ENCODE measurements around the gene SDCCAG8.

The SDCCAG8 gene

DNA sequence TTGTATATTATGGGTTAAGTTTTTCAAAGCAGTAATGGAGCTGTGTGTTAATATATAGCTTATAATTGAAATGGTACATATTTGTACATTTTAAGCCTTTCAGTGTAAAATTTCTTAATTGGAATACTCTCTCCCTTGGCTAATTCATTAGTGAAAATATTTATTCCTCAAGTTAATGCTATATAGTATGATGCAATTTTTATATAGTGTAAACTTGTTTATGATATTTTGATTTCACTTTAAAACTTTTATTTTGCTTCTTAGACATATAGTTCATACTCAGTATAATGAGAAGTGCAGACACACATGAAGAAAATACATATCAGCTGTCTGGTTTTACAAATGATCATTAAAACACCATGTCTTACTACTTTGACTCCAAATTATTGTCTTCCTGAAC is 140.6 kb downstream of the SDCCAG8 start:
- no peak for DNase-seq

DNA sequence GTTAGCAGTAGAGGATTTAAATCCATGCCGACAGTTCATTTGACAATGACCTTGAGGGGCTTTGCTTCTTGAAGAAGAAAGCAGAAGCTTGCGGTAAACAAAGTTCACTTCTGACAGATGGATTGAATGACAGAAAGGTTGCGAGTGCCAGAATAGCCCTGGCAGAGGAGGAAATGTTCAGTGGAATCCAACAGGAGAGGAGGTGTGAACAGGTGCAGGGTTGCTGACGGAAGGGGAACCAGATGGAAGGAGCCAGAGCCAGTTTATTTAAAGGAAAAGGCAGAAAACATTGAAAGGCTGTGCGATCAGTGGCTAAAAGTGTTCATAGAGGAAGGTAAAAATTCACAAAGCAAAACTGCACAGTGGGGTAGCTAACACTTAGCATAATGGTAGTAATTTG is 141.0 kb downstream of the SDCCAG8 start:
- no peak for DNase-seq

DNA sequence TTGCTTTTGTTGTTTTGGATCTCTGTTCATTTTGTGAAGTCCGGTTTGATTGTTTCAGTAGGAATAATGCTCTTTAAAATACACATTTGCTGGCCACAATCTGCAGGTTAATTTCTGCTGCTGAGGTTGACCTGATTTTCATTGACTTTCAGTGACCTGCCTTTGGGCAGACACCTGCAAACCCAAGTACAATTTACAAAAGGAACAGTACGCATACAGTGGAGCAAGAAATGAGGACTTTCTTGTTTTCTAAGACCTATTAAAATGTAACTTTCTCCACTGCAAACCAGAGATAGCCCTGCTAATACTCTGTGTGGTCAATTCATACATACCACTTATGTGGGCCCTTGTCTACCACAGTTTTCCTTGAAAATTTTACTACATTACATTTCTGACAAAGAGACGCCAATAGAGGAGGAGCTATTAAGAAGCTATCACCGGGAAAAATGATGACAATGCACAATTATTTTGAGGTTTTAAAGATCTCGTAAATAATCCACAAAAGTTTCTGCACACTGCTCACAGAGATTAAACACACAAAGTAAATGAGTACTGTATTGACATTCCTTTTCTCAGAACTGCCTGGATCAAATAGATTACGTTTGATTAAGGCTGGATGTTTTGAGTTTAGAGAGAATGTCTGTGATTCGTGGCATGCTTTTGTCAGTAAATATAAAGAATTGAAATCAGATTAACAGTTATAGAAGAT is 141.9 kb downstream of the SDCCAG8 start:
- DNase-seq, result no peak

DNA sequence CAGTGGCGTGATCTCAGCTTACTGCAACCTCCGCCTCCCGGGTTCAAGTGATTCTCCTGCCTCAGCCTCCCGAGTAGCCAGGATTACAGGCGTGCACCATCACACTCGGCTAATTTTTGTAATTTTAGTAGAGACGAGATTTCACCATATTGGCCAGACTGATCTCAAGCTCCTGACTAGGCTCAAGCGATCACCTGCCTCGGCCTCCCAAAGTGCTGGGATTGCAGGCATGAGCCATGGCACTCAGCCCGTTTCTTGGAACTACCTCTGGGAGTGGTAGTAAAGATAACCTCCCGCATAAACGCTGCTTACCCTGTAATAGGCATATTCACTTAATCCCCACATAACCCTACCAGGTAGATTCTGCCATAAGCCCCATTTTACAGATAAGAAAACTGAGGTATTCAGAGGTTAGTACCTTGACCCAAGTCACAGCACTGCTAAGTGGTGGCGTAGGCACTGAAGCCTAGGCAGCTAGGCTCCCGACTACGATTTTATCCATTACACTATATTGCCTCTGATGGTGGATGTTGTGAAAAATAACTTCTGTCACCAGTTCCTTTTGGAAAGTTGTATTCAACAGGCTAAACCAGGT is 143.8 kb downstream of the SDCCAG8 start:
- no peak for DNase-seq

DNA sequence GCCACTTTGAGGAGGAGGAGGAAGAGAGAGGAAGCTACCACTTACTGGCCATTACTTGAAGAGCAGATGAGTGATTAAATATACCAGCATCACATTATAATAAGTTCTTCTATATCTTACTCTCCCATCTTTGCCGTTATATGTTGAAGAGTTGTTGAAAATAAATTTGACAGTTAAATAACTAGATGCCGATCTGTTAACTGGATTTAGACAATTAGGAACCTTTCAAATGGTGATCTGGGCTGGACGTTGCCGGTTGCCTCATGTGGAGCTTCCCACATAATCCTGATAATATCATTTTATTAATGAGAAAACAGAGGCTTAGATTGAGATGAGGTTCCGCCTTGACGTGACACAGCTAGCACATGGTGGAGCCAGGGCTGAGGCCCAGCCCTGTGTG is 147.0 kb downstream of the SDCCAG8 start:
- DNase-seq, result no peak

DNA sequence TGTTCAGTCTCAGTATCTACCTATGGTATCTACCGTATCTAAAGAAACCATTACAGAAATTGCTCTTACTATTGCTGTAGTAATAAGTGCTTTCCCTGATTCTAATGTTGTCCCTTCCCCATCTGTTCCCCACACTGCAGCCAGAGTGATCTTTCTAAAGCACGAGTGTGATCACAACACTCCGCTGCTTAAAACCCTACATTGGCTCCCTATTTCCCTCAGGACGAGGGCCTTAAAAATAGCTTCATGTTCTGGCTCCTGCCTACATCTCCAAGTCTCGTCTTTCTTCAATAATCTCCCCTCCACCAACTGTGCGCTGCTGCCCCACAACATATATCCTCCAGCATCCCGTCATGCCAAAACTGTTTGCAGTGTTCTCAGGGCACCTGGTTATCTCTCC is 150.6 kb downstream of the SDCCAG8 start:
- no peak for DNase-seq

DNA sequence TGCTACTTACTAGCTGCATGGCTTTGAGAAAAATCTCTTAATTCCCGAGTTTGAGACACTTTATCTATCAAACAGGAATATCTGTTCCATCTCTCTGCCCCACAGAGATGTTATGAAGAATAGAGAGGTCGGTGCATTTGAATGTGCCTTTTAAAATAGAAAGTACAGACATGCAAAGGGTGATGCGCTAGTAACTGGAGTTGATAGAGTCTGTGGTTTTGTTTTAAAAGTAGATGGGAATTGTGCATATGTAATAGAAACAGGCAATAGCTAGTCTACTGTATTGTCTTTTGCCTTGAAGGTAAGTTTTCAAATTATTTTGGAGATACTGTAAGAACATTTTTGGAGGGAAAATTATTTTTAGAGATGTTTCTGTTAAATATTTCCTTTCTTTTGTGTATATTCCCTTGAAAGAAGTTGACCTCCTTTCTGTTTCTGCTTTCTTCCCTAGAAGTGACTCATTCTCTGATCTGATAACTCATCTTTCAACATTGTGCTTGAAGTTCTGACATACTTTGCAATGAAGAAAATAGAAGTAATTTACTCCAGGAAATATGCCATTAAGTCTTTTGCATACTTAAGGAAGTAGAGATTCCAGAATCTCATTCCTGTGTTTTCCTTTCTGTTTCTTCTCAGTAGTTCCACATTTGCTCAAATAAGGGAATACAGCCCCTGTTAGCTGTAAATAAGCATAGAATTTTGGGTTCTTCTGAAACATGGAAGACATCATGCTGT is 151.6 kb downstream of the SDCCAG8 start:
- DNase-seq, result no peak

DNA sequence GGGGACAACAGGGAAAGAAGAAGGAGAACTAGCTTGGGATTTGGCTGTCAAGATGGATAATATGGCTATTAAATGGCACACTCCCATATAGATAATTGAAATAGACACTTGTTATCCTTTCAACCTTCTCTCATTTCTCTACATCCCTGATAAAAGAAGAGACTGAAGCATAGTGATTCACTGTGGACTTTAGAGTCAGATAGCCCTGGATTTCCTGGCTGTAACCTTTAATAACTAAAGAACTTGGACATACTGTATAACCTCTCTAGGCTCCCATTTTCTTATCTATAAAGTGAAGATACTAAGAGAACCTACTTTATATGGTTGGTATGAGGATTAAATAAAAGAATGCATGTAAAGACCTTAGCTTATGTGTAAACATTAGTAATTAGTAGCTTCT is 152.6 kb downstream of the SDCCAG8 start:
- no peak for DNase-seq

DNA sequence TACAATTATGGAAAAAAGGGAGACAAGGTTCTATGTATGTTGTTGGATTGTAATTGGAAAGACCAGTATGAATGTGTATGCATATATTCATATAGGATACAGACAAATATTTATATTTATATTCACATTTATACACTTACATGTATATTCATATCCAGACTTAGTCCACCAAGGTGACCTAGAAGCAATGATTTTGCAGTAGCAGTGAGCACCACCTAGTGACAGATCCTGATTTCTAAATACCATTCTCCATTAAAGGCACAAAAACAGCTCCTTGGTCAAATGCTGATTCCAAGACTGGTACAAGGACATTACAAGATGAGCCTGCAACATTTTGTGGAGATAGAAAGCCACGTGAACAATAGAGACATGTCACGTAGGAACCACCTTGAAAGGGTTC is 153.4 kb downstream of the SDCCAG8 start:
- DNase-seq, result no peak

DNA sequence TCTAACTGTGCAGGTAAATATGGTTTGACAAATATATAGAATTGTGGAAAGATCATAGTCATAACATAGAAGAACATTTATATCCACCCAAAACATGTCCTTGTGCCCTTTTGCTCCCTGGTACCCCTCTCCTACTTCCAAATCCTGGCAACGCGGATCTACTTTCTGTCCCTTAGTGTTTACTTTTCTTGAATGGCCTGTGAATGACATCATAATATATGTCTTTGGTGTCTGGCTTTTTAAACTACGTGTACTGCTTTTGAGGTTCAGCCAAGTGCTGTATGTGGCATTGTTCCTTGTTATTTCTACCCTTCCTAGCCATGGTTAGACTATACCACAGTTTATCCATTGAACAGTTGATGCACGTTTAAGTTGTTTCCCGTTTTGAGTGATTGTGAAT is 155.6 kb downstream of the SDCCAG8 start:
- peak; percentile 5 for DNase-seq

DNA sequence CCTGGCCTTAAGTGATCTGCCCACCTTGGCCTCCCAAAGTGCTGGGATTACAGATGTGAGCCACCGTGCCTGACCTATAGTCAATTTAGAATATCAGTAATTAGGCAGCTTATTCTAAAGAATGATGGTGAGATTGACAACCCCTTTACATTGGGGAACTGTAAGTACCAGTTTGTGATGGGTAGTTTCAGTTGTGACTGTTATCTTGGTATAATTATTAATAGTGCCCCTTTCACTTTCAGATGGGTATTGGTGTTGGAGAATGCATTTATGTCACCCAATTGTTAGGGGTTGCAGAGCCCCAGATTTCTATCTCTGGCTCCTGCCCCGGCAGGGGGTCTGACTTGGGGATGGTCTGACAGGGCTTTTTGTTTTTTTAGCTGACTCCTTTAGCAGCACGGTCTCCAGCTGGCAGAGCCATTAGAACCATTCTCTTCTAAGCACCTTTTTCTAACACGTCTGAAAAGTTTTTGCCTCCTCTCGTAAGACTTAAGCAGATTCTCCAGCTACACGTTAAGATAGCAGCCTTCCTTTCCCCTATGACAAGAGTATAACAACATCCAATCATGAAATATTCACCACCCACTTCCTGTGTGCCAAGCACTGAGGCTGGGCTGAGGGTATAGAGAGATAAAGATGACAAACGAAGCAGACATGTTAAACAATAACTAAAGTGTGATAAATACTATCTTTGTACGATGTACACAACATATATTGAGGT is 157.8 kb downstream of the SDCCAG8 start:
- no peak for DNase-seq

DNA sequence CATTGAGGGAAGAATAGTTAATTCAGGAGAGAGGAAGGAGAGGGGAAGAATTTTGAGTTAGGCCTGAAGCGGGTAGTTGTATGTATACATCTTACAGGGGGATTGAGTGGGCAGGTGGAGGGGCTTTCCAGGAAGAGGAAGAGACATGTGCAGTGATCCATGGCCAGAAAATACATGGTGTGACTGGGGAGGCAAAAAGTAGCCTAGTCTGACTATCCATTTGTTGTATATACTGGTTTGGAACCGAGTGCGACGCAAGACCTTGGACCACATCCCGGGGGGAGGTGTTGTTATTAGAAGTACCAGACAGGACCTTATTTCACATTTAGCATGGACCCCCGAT is 158.3 kb downstream of the SDCCAG8 start:
- no peak for DNase-seq

DNA sequence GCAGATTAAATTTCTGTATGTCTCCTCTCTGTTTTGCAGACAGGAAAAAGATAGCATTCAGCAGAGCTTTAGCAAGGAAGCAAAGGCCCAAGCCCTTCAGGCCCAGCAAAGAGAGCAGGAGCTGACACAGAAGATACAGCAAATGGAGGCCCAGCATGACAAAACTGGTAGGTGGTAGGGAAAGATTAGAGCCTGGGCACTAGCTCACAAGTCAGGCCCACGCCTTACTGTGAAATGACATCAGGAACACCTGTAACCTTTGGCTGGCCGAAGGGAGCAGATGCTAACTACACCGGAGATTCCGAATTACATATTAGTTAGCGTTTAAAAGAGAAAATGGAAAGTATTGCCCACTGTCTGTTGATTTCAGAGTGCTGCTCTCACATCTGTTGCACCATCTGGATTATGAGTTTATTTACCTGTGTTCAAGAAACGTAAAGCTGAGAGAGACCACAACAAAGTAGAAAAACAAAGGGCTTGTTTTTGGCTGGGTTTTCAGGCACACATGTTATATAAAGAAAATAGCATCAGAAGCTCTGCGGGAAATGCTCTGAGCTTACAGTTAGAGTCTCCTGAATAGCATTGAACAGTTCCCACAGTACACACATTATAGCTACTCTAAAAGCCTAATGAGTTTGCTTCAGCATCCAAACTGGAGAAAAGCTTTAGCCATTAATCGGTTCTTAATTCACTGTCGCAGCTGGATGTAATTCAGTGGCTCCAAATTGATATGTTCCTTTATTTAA is 160.0 kb downstream of the SDCCAG8 start:
- no peak for DNase-seq

DNA sequence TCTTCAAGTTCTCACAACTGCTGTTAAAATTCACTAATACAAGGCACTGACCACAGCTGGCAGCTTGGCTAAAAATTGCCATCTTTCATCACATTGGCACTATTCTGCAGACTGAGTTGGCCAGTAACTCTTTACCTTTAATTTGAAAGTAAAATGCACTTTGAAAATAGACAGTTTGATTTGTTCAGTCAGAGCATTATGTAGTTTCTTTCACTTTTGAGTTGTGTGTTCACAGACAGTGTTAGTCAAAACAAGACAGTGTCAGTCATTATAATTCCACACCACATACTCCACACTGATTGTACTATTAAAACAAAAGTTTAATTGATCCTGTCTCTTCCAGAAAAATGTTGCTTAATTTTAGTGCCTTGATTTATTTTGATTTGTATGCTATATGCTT is 160.7 kb downstream of the SDCCAG8 start:
- no peak for DNase-seq

DNA sequence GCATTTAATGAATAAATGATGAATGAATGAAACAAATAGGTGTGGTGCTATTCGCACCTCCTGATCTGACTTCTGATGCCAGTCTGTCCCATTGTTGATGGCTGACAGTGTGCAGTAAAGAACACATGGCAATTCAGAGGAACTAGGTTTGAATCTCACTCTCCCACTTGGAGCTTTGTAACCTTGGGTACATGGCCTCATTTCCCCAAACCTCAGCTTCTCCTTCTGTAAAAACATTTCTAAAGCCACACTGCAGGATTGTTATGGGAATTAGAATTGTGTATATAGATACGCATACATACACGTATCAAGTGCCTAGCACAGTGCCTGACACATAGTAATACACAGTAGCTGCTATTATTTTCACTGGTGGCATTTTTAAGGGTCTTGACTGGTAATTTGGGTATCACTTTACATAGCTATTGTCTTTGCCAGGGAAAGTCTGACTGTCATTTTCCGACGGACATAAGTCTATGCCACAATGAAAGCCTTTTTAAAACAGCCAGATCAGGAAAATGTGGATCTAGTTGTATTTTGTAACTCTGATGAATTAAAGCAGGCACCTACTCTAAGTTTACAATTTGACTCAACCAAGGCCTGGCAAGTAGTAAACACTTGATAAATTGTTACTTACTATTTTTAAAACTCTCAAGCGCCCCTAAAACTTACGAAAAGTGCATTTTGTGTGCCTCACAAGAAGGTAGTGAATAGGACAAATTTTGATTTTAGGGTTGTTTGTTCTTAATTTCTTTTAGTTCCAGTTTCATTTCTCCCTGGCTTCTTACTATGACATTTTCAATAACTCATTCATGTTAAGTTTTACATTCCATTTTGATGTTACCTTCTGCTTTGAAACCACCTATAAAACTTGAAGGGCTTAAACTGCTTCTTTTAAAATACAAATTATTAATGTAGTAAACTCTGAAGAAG is 164.4 kb downstream of the SDCCAG8 start:
- DNase-seq, result no peak

DNA sequence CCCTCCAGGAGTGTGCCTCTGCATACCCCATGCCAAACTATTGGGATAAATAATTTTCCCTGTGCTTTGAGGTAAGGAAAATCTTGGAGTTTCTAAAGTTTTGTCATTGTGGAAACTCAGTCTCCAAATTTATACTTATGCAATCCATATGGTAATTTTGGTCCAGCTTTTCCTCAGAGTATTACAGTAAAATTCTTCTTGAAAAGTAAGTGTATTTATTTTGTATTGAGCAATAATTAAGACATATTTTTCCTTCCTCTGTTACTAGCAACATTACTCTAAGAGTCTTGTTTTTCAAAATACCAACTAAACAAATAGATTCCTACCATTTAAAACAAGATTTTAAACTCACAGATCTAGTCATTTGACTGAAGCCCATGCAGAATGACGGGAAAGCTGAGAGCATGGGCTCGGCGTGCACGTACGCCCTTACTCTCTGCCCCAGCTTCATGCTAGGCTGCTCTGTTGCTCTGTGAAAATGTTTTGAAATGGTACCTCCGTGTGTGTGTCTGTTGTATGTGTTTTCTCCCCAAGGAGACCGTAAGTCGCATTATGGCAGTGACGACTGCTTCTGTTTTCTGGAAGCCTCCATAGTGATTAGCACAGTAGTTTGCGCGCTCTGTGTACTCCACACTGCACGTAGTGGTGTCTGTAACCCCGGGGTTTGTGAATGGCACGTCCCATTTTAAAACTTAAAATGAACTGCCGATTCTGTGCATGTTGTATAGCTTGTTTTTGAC is 165.3 kb downstream of the SDCCAG8 start:
- no peak for DNase-seq

DNA sequence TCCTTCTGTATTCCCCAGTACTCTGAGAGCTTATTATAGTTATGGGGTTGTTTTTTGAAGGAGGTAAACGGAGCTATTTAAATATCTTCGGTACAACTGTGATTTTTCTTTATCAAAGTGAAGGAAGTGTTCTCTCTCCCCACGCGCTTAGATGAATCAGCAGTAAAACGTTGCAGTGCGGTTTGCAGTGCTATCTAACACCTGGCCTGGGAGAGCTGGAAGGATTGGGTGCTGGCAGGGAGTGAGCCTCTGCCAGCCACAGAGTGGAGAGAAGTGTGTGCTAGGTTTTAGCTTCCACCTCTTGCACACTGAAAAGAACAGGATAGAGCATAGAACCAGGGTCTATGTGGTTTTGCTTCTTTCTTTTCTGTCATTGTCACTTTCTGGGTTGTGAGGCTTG is 165.9 kb downstream of the SDCCAG8 start:
- peak; percentile 22 for DNase-seq

DNA sequence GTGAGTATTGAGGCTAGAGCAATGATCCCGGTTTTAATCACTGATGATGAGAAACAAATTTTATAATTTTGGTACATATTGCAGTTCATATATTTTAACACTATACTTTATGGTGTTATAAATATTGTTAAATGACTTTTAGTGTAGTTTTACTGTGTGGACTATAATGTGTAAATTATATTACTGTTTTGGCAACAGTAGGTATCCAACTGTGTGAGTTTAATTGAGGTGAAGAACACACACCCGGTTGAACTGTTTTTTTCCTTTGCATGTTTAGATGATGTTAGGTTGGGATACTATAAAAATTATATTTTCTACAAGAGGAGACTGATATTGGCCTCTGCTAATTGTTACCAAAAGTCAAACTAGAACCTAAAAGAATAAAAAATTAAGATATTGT is 166.5 kb downstream of the SDCCAG8 start:
- DNase-seq, result no peak

DNA sequence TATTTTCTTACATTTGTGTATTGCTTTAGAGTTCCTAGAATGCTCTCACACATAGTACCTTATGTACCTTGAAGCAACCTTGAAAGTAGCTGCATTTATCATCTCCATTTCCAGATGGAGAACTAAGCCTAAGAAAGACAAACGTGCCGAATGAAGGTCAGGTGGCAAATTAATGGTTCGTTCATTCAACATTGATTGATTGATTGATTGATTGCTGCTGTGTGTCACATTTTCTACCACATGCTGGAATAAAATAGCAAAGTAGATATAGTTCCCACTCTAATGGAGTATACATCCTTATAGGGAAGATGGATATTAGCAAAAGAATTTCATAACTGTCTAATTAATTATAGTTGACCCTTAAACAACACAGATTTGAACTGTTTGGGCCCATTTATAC is 172.2 kb downstream of the SDCCAG8 start:
- no peak for DNase-seq

DNA sequence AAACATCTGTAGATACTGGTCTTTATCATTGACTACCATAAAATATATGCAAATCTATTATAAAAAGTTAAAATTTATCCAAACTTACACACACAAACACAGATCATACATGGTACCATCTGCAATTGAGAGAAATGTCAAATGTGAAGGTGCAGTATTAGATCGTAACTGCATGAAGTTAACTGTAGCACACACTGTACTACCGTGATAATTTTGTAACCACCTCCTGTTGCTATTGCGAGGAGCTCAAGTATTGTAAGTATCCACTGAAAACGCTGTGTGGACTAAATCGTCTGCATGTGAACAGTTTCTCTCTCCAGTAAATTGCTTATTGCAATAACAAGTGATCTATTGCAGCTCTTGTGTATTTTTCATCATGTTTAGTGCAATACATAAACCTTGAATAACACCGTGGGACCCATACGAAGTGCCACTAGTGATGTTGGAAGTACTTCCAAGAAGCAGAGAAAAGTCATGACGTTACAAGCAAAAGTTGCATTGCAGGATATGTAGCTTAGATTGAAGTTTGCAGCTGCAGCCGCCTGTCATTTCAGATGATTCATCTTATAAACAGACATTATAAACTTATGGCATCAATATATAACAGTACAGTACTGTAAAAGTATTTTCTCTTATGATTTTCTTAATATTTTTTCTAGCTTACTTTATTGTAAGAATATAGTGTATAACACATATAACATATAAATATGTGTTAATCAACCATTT is 172.9 kb downstream of the SDCCAG8 start:
- no peak for DNase-seq

DNA sequence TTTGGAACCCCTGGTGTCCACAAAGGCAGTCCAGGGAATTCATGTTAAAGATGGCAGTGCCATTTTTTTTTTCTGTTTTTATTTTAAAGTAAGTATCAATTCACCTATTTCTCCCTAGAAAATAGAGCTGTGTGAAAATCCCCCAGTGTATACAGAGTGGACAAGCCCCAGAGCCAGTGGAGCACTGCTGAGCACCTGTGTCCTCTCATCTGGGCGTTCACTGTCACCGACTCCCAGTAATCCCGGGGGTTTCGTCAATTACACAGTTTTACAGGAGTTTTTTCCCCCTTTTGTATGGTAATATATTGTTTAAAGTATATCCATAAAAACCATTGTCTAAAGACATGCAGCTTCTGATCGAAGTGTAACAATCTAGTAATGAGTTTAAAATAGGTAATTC is 175.8 kb downstream of the SDCCAG8 start:
- no peak for DNase-seq

Data from NCI-H2029 treated with DMSO at 0.1 percent for 48 hours (cell line).